GM06990 (cell line): ENCODE results near the gene C17orf114.

Experiments used
- DNase-seq: peaks from one replicate; pipeline ENCODE4 v3.0.0-alpha.2; 2011; ENCODE audit not compliant: insufficient read length; ENCODE audit errors: extremely low read depth
- H3K27me3 ChIP-seq: replicated peaks from 2 replicates; pipeline ENCODE4 v1.6.0; 2011; ENCODE audit warnings: low read length; ENCODE audit not compliant: control insufficient read depth, insufficient read depth
- H3K36me3 ChIP-seq: 2 replicates; pipeline ENCODE4 v1.5.1; 2011; ENCODE audit warnings: low read length; ENCODE audit not compliant: control insufficient read depth, insufficient read depth
- H3K4me3 ChIP-seq: replicated peaks from 2 replicates; pipeline ENCODE4 v1.5.1; 2011; ENCODE audit warnings: low read depth, mild to moderate bottlenecking, control low read depth, low read length
- TF ChIP-seq, protein P1 (sequence below): IDR thresholded peaks from 2 replicates; pipeline ENCODE4 v1.5.1; 2011; ENCODE audit warnings: low read length, control low read depth, mild to moderate bottlenecking, inconsistent platforms; ENCODE audit not compliant: insufficient read depth, poor library complexity, severe bottlenecking

Gene C17orf114

DNA sequence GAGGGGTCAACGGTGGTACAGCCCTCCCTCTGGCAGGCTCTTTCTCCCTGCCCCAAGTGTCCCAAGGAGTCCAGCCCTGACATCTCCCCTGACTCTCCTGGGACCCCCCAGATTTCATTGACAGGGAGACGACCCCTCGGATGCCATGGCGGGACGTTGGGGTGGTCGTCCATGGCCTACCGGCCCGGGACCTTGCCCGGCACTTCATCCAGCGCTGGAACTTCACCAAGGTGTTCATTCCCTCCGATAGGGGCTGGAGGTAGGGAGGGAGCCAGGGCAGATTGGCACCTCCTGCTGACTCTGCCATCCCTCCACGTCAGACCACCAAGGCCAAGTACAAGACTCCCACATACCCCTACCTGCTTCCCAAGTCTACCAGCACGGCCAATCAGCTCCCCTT is 14.7 kb upstream of the C17orf114 start:
- no peak for DNase-seq
- Histone ChIP-seq H3K27me3 (no peaks in the 10 kb centered on the region), H3K36me3 (peaks cover 2% of the 10 kb centered on the region; the same call in 1 of the 2 replicates), H3K4me3 (no peak overlapping the region)
- TF ChIP-seq, protein P1, sequence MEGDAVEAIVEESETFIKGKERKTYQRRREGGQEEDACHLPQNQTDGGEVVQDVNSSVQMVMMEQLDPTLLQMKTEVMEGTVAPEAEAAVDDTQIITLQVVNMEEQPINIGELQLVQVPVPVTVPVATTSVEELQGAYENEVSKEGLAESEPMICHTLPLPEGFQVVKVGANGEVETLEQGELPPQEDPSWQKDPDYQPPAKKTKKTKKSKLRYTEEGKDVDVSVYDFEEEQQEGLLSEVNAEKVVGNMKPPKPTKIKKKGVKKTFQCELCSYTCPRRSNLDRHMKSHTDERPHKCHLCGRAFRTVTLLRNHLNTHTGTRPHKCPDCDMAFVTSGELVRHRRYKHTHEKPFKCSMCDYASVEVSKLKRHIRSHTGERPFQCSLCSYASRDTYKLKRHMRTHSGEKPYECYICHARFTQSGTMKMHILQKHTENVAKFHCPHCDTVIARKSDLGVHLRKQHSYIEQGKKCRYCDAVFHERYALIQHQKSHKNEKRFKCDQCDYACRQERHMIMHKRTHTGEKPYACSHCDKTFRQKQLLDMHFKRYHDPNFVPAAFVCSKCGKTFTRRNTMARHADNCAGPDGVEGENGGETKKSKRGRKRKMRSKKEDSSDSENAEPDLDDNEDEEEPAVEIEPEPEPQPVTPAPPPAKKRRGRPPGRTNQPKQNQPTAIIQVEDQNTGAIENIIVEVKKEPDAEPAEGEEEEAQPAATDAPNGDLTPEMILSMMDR, result no peak

DNA sequence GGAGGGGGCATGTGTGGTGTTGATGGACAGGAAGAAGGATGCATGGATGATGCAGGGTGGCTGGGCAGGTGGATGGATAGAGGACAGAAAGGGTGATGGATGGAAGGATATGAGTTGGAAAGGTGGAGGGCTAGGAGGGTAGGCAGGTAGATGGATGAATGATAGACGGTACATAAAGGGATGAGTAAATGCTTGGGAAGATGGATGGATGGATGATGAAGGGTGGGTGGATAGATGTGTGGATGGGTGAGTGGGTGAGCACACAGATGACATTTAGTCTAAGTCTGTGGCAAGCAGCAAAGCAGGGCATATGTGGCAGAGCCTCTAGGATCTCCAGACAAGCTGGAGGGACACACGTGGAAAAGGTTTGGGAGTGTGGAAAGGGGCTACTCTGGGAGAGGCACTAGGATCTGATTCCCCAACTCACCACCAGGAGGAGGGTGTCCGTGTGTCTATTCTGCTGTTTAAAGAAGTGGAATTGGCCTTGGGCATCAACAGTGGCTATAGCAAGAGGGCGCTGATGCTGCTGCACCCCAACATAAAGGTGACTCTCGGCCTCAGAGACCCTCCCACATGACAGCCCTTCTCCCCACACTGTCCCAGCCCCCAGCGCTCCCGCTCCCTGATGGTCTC is 13.0 kb upstream of the C17orf114 start:
- TF ChIP-seq, protein P1, result no peak
- Histone ChIP-seq H3K36me3 (peaks cover 2% of the 10 kb centered on the region), H3K4me3 (no peak overlapping the region), H3K27me3 (no peaks in the 10 kb centered on the region)
- DNase-seq, result no peak

DNA sequence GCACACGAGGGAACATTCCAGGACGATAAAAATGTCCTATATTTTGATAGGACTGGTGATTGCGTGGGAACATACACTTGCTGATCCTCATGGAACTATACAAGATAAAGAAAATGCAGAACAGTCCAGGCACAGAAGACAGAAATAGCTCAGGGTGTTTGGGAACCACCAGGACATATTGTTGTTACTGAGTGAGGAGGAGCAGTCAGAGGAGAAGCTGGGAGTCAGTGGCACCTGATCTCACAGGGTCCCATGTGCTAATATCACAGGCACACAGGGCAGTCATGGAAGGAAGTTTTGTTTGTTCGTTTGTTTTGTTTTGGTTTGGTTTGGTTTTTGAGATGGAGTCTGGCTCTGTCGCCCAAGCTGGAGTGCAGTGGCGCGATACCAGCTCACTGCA is 10.6 kb upstream of the C17orf114 start:
- no peak for DNase-seq
- H3K4me3 ChIP-seq, result no peak overlapping the region
- H3K27me3 ChIP-seq, result no peaks in the 10 kb centered on the region
- TF ChIP-seq, protein P1, result no peak
- H3K36me3 ChIP-seq, result peaks cover 4% of the 10 kb centered on the region

DNA sequence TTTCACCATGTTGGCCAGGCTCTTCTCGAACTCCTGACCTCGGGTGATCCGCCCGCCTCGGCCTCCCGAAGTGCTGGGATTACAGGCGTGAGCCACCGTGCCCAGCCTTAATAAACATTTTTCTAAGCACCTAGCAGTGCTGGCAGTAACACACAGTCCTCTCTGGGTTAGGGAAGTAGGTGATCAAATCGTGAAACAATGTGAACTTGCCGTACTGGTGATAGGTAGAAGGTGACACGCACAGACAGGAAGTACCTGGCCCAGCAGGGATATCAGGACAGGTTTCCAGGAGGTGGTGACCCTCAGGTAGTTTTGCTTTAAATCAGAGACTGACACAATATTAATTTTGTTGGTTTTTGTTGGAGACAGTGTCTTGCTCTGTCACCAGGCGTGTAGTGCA is 9.3 kb upstream of the C17orf114 start:
- DNase-seq, result no peak
- TF ChIP-seq, protein P1, result no peak
- Histone ChIP-seq H3K27me3 (no peaks in the 10 kb centered on the region), H3K36me3 (peaks cover 4% of the 10 kb centered on the region), H3K4me3 (no peak overlapping the region)

DNA sequence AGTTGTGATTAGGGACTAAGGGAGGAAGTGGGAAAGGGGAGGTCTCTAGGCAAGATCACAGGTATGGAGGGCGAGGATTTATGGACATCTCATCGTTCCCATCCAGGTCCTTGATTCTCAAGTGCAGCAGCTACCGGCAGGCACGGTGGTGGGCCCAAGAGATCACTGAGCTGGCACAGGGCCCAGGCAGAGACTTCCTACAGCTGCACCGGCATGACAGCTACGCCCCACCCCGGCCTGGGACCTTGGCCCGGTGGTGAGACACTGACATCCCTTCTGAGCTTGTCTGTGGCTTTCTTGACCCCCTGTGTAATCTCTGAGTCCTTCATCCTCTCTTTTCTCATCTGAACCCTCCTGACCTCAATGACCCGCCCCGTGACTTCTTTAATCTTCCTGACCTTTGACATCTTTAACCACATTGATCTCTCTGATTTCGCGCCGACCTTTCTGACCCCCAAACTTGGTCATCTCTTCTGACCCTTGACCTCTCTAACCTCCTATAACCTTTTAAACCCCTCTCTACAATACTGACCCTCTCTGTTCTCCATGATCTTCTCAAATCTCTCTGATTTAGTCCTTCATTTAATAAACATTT is 8.7 kb upstream of the C17orf114 start:
- Histone ChIP-seq H3K4me3 (no peak overlapping the region), H3K27me3 (no peaks in the 10 kb centered on the region), H3K36me3 (peaks cover 3% of the 10 kb centered on the region)
- TF ChIP-seq, protein P1, result no peak
- DNase-seq, result no peak

DNA sequence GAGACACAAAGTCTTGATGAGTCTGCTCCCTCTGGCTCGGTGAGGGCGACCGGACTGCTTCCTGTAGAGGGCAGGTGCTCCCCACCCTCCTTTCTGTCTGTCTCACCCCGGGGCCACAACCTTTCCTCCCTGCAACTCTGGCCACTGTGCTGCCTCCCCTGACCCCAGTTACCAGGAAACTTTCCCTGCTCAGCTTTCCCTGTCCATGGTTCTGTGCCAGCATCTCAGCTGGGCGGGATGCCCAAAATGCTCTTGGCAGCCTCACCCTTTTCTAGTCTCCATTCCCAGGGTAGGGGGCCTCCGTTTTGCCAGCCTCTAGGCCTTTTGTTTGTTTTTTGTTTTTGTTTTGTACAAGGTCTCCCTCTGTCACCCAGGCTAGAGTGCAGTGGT is 6.2 kb upstream of the C17orf114 start:
- Histone ChIP-seq H3K36me3 (peaks cover 2% of the 10 kb centered on the region), H3K4me3 (no peak overlapping the region), H3K27me3 (no peaks in the 10 kb centered on the region)
- DNase-seq, result no peak
- TF ChIP-seq, protein P1, result no peak
